ENCODE measurements around the gene SH3YL1. TPM values are rescaled to one million over a fixed set of nuclear protein-coding genes. Genes with fewer than 3 reads are reported as not detected.

The SH3YL1 gene
- polyA plus RNA-seq, 12 donors: 28.2 to 66.8 (median 39.0) TPM; not detected in 1

- DNase-seq: no peak
These were observed 39.7 kb downstream of the SH3YL1 start for GRCh38 chr2:223971-224760.

DNA sequence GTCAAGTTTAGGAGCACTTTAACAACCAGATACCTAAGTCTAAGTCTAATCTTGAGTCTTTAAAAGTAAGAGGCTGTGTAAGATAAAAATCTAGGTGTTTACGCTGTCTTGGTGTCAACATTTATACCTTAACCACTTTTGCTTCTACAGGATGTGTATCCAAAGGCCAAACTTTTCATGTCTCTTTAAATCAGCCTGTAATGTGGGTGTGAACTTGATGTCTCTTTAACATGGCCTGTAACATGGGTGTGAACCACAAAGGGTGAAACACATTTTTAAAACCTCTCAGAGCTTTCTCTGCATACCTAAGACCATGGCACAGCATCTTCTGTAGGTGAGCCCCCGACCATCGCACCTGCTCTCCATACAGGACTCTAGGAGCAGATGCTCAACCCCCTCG, 40.4 kb downstream of the SH3YL1 start:
- no peak for DNase-seq

GRCh38 chr2:216068-216467, 47.8 kb downstream of the SH3YL1 start:
- no peak for DNase-seq

DNA sequence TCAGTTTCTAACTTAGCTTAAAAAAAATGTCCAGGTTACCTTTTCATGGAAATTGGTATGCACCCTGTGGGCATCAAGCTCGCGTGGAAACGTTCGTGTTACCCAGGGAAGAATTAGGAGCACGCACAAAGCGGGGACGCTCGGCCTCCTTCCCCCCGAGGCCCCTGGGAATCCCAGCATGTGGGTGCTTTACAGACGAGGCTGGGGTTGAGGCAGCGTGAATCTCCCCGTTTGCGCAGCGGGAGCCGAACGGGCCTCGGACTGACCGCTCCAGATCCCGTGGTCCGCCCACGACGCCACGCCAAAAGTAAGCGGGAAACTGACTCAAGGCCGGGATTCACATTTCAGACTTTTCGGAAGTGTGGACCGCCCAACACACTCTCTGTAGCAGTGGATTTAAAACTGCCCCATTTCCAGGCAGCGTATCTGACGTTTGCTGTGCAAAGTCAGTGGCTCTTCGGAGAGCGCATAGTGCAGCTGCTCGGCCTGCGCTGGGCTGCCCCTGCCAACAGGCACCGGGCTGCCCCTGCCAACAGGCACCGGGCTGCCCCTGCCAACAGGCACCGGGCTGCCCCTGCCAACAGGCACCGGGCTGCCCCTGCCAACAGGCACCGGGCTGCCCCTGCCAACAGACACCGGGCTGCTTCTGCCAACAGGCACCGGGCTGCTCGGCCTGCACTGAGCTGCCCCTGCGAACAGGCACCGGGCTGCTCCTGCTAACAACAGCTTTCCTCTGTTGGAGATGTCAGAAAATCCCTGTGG, 49.7 kb downstream of the SH3YL1 start:
- no peak for DNase-seq

DNA sequence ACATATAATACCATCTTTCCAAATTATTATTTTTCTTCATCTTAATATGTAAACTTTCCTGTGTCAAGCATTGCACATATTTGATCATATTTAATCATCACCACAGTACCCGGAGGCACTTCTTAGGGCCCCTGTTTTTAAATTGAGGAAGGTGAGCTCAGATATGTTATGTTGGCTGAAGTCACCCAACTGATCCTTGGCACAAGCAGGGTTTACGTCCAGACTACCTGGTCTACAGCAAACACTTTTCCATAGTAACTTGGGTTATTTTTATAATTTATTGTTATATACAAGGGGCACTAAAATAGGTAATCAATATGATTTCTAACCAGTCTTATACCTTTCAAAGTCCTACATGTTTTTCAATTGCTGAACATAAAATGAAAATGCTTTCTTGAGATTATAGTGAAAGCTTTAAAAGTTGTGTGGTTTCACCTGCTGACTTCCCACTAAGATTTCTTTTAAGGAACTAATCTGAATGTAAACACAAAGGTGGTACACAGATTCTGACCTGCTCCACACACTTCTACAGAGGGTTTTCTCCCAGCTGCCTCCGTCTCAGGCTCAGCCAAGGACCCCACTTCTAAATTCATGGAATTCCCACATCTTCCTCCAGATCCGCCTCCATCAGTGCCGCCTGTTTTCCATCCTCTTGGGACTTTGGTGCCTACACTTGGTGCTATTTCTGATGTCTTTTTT, 52.2 kb downstream of the SH3YL1 start:
- no peak for DNase-seq

GRCh38 chr2:210660-211059, 53.2 kb downstream of the SH3YL1 start:
- no peak for DNase-seq

GRCh38 chr2:209470-209869, 54.4 kb downstream of the SH3YL1 start:
- DNase-seq: no peak

DNA sequence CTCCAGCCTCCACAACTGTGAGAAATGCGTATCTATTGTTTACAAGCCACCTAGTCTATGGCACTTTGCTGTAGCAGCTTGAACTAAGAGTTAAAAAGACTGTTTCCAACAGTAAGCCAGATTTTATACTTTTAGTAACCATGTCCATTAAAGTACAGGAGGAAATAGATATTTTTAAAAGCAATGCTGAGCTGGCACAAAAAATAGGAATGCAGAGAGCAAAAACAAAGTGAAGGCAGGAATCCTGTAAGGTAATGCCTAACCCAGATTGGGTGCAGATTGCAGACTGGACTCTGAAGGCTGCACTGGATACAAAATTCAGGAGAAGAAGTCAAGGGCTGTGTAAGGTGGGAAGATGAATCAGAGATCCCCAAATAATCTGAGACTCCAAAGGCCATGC, 55.5 kb downstream of the SH3YL1 start:
- DNase-seq: no peak

DNA sequence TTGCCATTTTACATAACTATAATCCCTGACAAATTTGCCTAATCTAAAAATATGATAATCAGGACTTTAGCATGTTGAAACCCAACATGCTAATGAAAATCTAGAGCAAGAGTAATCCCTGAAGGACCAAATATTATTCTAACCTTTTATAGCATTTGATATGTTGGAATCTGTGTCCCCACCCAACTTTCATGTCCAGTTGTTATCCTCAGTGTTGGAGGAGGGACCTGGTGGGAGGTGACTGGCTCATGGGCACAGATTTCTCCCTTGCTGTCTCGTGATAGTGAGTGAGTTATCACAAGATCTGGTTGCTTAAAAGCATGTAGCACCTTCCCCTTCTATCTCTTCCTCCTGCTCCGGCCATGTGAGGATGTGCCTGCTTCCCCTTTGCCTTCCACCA, 59.8 kb downstream of the SH3YL1 start:
- DNase-seq: no peak

DNA sequence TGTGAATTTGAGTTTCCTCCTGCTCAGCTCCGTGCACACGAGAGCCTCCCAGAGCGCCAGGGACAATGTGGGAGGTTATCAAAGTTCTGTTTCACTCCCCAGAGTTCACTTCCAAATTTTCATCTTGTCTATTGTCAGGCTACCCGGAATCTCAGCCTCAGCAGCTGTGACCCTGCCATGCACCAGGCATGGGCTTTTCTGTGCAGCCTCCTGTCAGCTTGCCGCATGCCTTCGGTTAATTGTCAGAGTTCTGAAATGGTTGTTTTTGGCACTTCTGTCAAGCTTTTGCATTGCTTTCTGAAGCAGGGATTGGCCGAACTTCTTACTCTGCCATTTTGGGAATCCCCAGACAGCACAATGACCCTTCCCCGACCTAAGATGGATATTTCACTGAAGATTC, 60.4 kb downstream of the SH3YL1 start:
- DNase-seq: no peak

GRCh38 chr2:202945-203344, 60.9 kb downstream of the SH3YL1 start:
- no peak for DNase-seq

DNA sequence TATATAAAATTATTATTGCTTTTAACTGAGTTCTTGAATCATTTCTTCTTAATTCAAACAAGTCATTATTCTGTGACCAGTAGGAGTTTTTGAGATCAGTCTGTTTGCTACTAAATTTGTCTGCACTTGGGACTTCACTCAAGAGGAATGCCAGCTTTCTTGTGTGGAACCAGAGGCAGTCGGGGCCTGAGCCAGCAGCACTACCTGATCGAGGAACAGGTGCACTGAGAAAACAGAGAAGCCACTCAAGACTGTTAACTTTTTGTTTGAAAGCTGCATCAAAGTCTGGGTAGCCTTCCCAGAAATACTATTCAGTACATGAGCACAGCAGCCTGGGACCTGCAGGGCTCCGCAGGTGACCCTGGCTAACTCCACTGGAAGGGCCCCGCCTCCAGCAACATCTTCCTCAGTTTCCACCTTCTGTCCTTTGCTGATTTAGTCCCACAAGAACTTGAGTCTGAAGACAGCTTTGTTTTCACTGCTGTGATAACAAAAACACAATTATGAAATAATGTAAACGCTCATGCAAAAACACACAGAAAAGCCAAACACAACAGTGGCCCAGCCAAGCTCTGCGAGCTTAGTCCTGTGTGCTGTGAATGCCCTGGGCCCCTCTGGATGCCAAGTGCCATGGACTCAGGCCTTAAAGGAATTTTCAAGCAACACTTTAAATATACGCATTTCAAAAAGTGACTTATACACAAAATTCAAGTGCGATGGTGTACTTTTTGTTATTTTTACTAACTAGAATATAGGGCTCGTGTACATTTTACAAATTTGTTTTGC, 62.0 kb downstream of the SH3YL1 start:
- DNase-seq: no peak

- DNase-seq: no peak
These were observed 64.5 kb downstream of the SH3YL1 start for GRCh38 chr2:199041-199966.

GRCh38 chr2:196406-196805, 67.4 kb downstream of the SH3YL1 start:
- no peak for DNase-seq

- no peak for DNase-seq
These were observed 67.9 kb downstream of the SH3YL1 start for GRCh38 chr2:195932-196331.

GRCh38 chr2:193141-193671, 70.6 kb downstream of the SH3YL1 start:
- peak; percentile 27 for DNase-seq

GRCh38 chr2:191311-192190, 72.3 kb downstream of the SH3YL1 start:
- no peak for DNase-seq

- DNase-seq: no peak
These were observed 76.0 kb downstream of the SH3YL1 start for GRCh38 chr2:187825-188224.

- no peak for DNase-seq
These were observed 78.6 kb downstream of the SH3YL1 start for GRCh38 chr2:185221-185620.

Data from muscle of arm (tissue), 12 donors.